DND-41 (cell line): ENCODE data around the gene SIRT7.

ENCODE experiments used
- ATAC-seq: fragments of 200-7000 bp; cut with Tn5 transposase; 3 replicates; pipeline ENCODE4 v1.9.1; 2021; ENCODE audit warnings: low read depth; ENCODE audit not compliant: insufficient read depth
- DNase-seq: peaks from one replicate; pipeline ENCODE4 v3.0.0-alpha.2; 2020
- H2AFZ ChIP-seq: 2 replicates; pipeline ENCODE4 v1.6.0; 2012; ENCODE audit warnings: low read depth, low read length
- H3K27ac ChIP-seq: 2 replicates; pipeline ENCODE4 v1.5.1; 2012; ENCODE audit warnings: low read length, inconsistent platforms
- H3K27me3 ChIP-seq: fragments of 200-600 bp; sonication (generic); 2 replicates; pipeline ENCODE4 v1.6.0; 2012; ENCODE audit warnings: low read length, mild to moderate bottlenecking, inconsistent platforms; ENCODE audit not compliant: insufficient read depth, poor library complexity
- H3K36me3 ChIP-seq: 2 replicates; pipeline ENCODE4 v1.5.1; 2012; ENCODE audit warnings: low read length, inconsistent platforms; ENCODE audit not compliant: insufficient read depth
- H3K4me1 ChIP-seq: 2 replicates; pipeline ENCODE4 v1.5.1; 2012; ENCODE audit warnings: mild to moderate bottlenecking, low read length; ENCODE audit not compliant: insufficient read depth
- H3K4me2 ChIP-seq: 2 replicates; pipeline ENCODE4 v1.6.0; 2012; ENCODE audit warnings: mild to moderate bottlenecking, moderate library complexity, low read length, inconsistent platforms; ENCODE audit not compliant: insufficient read depth
- H3K4me3 ChIP-seq, 2 experiments: fragments of 200-600 bp in 1 of 2; shearing (Covaris generic) in 1 of 2; 2 replicates each; pipeline ENCODE4 v1.5.1; 2012 to 2016; ENCODE audit warnings: inconsistent platforms in 2 of 2, low read length in 2 of 2, mild to moderate bottlenecking in 2 of 2, low read depth in 1 of 2, moderate library complexity in 1 of 2
- H3K79me2 ChIP-seq: 2 replicates; pipeline ENCODE4 v1.6.0; 2012; ENCODE audit warnings: low read length, inconsistent platforms; ENCODE audit not compliant: insufficient read depth
- H3K9ac ChIP-seq: 2 replicates; pipeline ENCODE4 v1.6.0; 2012; ENCODE audit warnings: low read depth, mild to moderate bottlenecking, inconsistent platforms, low read length, moderate library complexity
- H3K9me3 ChIP-seq: 2 replicates; pipeline ENCODE4 v1.5.1; 2012; ENCODE audit warnings: low read length, moderate library complexity, mild to moderate bottlenecking, inconsistent platforms; ENCODE audit not compliant: insufficient read depth, severe bottlenecking
- H4K20me1 ChIP-seq: 2 replicates; pipeline ENCODE4 v1.6.0; 2012; ENCODE audit warnings: low read length; ENCODE audit not compliant: insufficient read depth
- CTCF ChIP-seq: IDR thresholded peaks from 2 replicates; pipeline ENCODE4 v1.5.1; 2012; ENCODE audit warnings: borderline replicate concordance, low read length, moderate library complexity, mild to moderate bottlenecking; ENCODE audit not compliant: poor library complexity, severe bottlenecking; ENCODE audit errors: extremely low read depth
- EZH2 ChIP-seq: IDR thresholded peaks from 3 replicates; pipeline ENCODE4 v1.6.1; 2012; ENCODE audit warnings: borderline replicate concordance, low read depth, mild to moderate bottlenecking, moderate library complexity, low read length, inconsistent platforms; ENCODE audit not compliant: severe bottlenecking

SIRT7 gene

GRCh38 chr17:81904600-81905423 lies 13.2 kb downstream of the SIRT7 start:
- peaks cover 80% of the 10 kb centered on the region for H3K36me3 ChIP-seq
- TF ChIP-seq EZH2 (no peak), CTCF (no peak)
- H3K27ac ChIP-seq: no peak overlapping the region
- H3K9me3 ChIP-seq: no peaks in the 10 kb centered on the region
- no peak overlapping the region for H3K4me2 ChIP-seq
- peaks cover 9% of the 10 kb centered on the region for H3K4me1 ChIP-seq
- ATAC-seq (no peak), DNase-seq (no peak)
- no peak overlapping the region for H2AFZ ChIP-seq
- no peaks in the 10 kb centered on the region for H3K27me3 ChIP-seq
- no peak overlapping the region for H3K4me3 ChIP-seq
- H4K20me1 ChIP-seq: peaks cover 29% of the 10 kb centered on the region
- H3K79me2 ChIP-seq: peaks cover 9% of the 10 kb centered on the region
- H3K9ac ChIP-seq: no peak overlapping the region

GRCh38 chr17:81903896-81904599 lies 13.9 kb downstream of the SIRT7 start:
- H3K4me2 ChIP-seq: no peak overlapping the region

GRCh38 chr17:81903415-81903831 lies 14.6 kb downstream of the SIRT7 start:
- no peak for ATAC-seq
- Histone ChIP-seq H3K27ac (no peak overlapping the region), H3K9me3 (no peaks in the 10 kb centered on the region), H2AFZ (no peak overlapping the region), H4K20me1 (peaks cover 25% of the 10 kb centered on the region; the same call in 1 of the 2 replicates), H3K27me3 (no peaks in the 10 kb centered on the region), H3K36me3 (peaks cover 80% of the 10 kb centered on the region), H3K4me1 (no peaks in the 10 kb centered on the region), H3K79me2 (no peaks in the 10 kb centered on the region; the same call in 1 of the 2 replicates), H3K9ac (no peak overlapping the region), H3K4me3 (no peak overlapping the region), H3K4me2 (no peak overlapping the region)
- TF ChIP-seq CTCF: no peak
- no peak for TF ChIP-seq EZH2
- no peak for DNase-seq

More at GRCh38 chr17:81903896-81904599, 13.9 kb downstream of the SIRT7 start:
- Histone ChIP-seq H3K9me3 (no peaks in the 10 kb centered on the region), H3K4me3 (no peak overlapping the region), H3K4me1 (peaks cover 1% of the 10 kb centered on the region), H4K20me1 (peaks cover 27% of the 10 kb centered on the region; the same call in 1 of the 2 replicates), H3K27ac (no peak overlapping the region), H3K9ac (no peak overlapping the region), H3K27me3 (no peaks in the 10 kb centered on the region), H2AFZ (no peak overlapping the region), H3K36me3 (peaks cover 80% of the 10 kb centered on the region), H3K79me2 (peaks cover 2% of the 10 kb centered on the region; the same call in 1 of the 2 replicates)
- DNase-seq: no peak
- no peak for ATAC-seq
- TF ChIP-seq CTCF (no peak), EZH2 (no peak)
